Measurements from ENCODE around the gene HCN1. TPM values are rescaled to one million over a fixed set of nuclear protein-coding genes. Genes with fewer than 3 reads are reported as not detected.
"Not testable (repeated sequence)": the region's sequence is repeated elsewhere in the genome, so short reads cannot be mapped to it uniquely, and the experiment has no call there.

Gene HCN1
- total RNA-seq, 4 donors from 2014 or later = 0.39 to 0.66 (median 0.49) TPM

DNA sequence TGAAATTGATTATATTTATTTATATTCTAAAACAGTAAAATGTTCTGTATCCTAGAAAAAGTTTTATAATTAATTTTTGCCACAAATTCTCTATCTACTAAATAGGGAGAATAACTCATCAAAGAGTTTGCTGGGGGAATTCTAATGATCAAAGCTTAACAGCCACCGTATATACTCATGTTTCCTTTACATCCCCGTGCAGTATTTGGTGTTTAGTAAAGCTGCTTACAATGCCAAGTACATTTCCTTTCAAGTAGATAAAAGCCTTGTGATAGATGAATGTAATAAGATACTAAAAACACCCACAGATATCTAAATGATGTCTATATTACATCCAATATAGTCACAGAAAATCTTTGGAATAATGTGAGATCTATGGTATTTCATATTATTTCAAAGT is 312.2 kb downstream of the HCN1 start:
- no peaks in the 10 kb centered on the region for H3K27me3 ChIP-seq
- H3K36me3 ChIP-seq = no peaks in the 10 kb centered on the region

DNA sequence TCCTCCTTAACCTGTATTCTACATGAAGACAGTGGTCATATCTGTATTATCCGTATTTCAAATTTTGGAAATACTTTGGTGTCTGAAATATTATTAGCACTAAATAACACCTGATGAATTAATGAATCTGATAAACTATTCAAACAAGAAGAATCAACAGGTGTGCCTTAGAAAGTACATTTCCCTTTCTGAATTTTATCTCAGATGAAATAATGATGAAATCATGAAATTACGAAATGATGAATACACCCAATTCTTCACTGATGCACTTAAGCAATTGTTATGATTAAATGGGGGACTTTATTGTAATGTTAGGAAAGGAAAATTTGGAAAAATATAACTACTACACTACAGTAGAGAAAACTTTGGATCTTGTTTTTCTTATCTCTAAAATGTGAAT is 313.6 kb downstream of the HCN1 start:
- no peaks in the 10 kb centered on the region for H3K4me1 ChIP-seq
- 87% methylated on average over 2 of the region's 2 CpGs for WGBS
- no peaks in the 10 kb centered on the region for H3K27me3 ChIP-seq
- TF ChIP-seq POLR2AphosphoS5 (IDR thresholded peaks at IDR 0.05) = no peak
- TF ChIP-seq, protein P1, sequence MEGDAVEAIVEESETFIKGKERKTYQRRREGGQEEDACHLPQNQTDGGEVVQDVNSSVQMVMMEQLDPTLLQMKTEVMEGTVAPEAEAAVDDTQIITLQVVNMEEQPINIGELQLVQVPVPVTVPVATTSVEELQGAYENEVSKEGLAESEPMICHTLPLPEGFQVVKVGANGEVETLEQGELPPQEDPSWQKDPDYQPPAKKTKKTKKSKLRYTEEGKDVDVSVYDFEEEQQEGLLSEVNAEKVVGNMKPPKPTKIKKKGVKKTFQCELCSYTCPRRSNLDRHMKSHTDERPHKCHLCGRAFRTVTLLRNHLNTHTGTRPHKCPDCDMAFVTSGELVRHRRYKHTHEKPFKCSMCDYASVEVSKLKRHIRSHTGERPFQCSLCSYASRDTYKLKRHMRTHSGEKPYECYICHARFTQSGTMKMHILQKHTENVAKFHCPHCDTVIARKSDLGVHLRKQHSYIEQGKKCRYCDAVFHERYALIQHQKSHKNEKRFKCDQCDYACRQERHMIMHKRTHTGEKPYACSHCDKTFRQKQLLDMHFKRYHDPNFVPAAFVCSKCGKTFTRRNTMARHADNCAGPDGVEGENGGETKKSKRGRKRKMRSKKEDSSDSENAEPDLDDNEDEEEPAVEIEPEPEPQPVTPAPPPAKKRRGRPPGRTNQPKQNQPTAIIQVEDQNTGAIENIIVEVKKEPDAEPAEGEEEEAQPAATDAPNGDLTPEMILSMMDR (IDR thresholded peaks at IDR 0.05) = no peak
- TF ChIP-seq POLR2A (IDR thresholded peaks at IDR 0.05; ENCODE audit: low read depth) = no peak
- no peak for TF ChIP-seq EP300 (IDR thresholded peaks at IDR 0.05)
- H3K9me3 ChIP-seq = no peaks in the 10 kb centered on the region
- intact Hi-C loops (cut with DNase I) = no loop called here
- no peak overlapping the region for H3K4me3 ChIP-seq
- H3K27ac ChIP-seq (replicated peaks in 1 of 4) = no peak overlapping the region
- DNase-seq (ENCODE audit: extremely low spot score) = no peak
- no peaks in the 10 kb centered on the region for H3K36me3 ChIP-seq

More for the DNA sequence above, 312.2 kb downstream of the HCN1 start:
- DNase-seq (ENCODE audit: extremely low spot score) = no peak
- TF ChIP-seq EP300 (IDR thresholded peaks at IDR 0.05) (no peak), POLR2A (IDR thresholded peaks at IDR 0.05; ENCODE audit: low read depth) (no peak), POLR2AphosphoS5 (IDR thresholded peaks at IDR 0.05) (no peak)
- TF ChIP-seq, protein P1 (IDR thresholded peaks at IDR 0.05) = no peak
- 38% methylated on average over 2 of the region's 2 CpGs for WGBS
- no peaks in the 10 kb centered on the region for H3K9me3 ChIP-seq
- no peak overlapping the region for H3K27ac ChIP-seq (replicated peaks in 1 of 4)
- intact Hi-C loops (cut with DNase I) = no loop called here
- H3K4me1 ChIP-seq = no peaks in the 10 kb centered on the region
- H3K4me3 ChIP-seq = no peak overlapping the region

DNA sequence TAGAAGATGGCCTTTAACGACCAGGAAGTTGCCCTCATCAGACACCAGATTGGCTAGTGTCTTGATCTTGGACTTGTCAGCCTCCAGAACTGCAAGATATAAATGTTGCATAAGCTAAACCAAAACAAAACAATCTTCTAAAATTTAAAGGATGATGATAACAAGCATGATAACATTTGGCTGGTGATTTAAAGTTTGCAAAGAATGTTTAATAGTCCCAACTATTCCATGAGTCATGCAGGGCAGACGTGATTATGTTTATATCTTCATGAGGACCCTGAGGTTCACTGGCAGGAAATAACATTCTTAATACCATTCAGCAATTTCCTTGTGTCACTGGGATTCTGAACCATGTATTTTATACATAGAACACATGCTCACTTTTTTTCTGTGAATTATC is 319.8 kb downstream of the HCN1 start:
- Histone ChIP-seq H3K27me3 (no peaks in the 10 kb centered on the region), H3K36me3 (no peaks in the 10 kb centered on the region), H3K9me3 (no peaks in the 10 kb centered on the region), H3K4me1 (no peaks in the 10 kb centered on the region), H3K4me3 (no peak overlapping the region), H3K27ac (replicated peaks in 1 of 4) (no peak overlapping the region)
- 56% methylated on average over 2 of the region's 2 CpGs for WGBS
- TF ChIP-seq POLR2A (IDR thresholded peaks at IDR 0.05; ENCODE audit: low read depth) (no peak), EP300 (IDR thresholded peaks at IDR 0.05) (no peak), POLR2AphosphoS5 (IDR thresholded peaks at IDR 0.05) (no peak)
- TF ChIP-seq, protein P1 (IDR thresholded peaks at IDR 0.05) = no peak
- intact Hi-C loops (cut with DNase I) = no loop called here
- no peak for DNase-seq (ENCODE audit: extremely low spot score)

DNA sequence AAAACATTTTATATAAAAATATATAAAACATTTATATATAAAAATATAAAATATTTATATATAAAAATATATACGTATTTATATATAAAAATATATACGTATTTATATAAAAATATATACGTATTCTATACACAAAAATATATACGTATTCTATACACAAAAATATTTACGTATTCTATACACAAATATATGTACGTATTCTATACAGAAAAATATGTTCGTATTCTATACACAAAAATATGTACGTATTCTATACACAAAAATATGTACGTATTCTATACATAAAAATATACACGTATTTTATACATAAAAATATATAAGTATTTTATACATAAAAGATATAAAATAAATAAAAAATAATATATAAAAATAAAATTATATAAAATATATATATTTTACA is 323.6 kb downstream of the HCN1 start:
- H3K4me3 ChIP-seq = no peak overlapping the region
- H3K27ac ChIP-seq (replicated peaks in 1 of 4) = no peak overlapping the region
- intact Hi-C loops (cut with DNase I) = no loop called here
- WGBS = 89% methylated on average over 10 of the region's 10 CpGs
- H3K27me3 ChIP-seq = no peaks in the 10 kb centered on the region
- TF ChIP-seq POLR2AphosphoS5 (IDR thresholded peaks at IDR 0.05) (no peak), POLR2A (IDR thresholded peaks at IDR 0.05; ENCODE audit: low read depth) (no peak), EP300 (IDR thresholded peaks at IDR 0.05) (no peak)
- TF ChIP-seq, protein P1 (IDR thresholded peaks at IDR 0.05) = no peak
- no peak for DNase-seq (ENCODE audit: extremely low spot score)
- H3K36me3 ChIP-seq = no peaks in the 10 kb centered on the region
- no peaks in the 10 kb centered on the region for H3K9me3 ChIP-seq
- H3K4me1 ChIP-seq = no peaks in the 10 kb centered on the region

DNA sequence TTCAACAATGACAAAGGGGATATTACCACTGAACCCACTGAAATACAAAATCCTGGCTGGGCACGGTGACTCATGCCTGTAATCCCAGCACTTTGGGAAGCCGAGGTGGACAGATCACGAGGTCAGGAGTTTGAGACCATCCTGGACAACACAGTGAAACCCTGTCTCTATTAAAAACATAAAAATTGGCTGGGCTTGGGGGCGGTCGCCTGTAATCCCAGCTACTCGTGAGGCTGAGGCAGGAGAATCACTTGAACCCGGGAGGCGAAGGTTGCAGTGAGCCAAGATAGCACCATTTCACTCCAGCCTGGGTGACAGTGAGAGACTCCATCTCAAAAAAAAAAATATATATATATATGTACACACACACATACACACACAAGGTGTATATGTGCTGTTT is 324.8 kb downstream of the HCN1 start:
- H3K36me3 ChIP-seq; H3K4me3 ChIP-seq; H3K27ac ChIP-seq (replicated peaks in 1 of 4); H3K9me3 ChIP-seq; intact Hi-C loops (cut with DNase I); DNase-seq (ENCODE audit: extremely low spot score); H3K27me3 ChIP-seq; H3K4me1 ChIP-seq: not testable (repeated sequence)
- WGBS = 96% methylated on average over 8 of the region's 8 CpGs
